Endothelial cell of umbilical vein (primary cell): Measurements from ENCODE around the gene FIGNL2.

Experiments used
- EZH2 ChIP-seq: IDR thresholded peaks from 2 replicates; pipeline ENCODE4 v1.6.1; 2012; ENCODE audit warnings: borderline replicate concordance, low read depth, mild to moderate bottlenecking, moderate library complexity, low read length, inconsistent platforms; ENCODE audit not compliant: severe bottlenecking
- GATA2 ChIP-seq: IDR thresholded peaks from 2 replicates; pipeline ENCODE4 v1.7.0; 2011; ENCODE audit warnings: low read depth, mild to moderate bottlenecking, moderate library complexity, mixed read lengths, low read length; ENCODE audit not compliant: insufficient read length, insufficient read depth
- JUN ChIP-seq: IDR thresholded peaks from 2 replicates; pipeline ENCODE4 v1.6.1; 2011; ENCODE audit warnings: borderline replicate concordance, low read depth; ENCODE audit not compliant: insufficient read length, insufficient read depth
- POLR2A ChIP-seq: IDR thresholded peaks from 2 replicates; pipeline ENCODE4 v1.6.1; 2012; ENCODE audit warnings: low read depth, mild to moderate bottlenecking, control low read depth, low read length
- POLR2AphosphoS5 ChIP-seq: IDR thresholded peaks from 2 replicates; pipeline ENCODE4 v1.6.1; 2012; ENCODE audit warnings: low read depth, mild to moderate bottlenecking, control low read depth, low read length, moderate library complexity; ENCODE audit not compliant: insufficient read depth
- TF ChIP-seq, protein P1 (sequence below), 2 donors: IDR thresholded peaks; 1 replicate in 1 of 2; 2 replicates in 1 of 2; pipeline ENCODE4 v1.5.1; 2011; ENCODE audit warnings: low read length in 2 of 2, mild to moderate bottlenecking in 2 of 2, moderate library complexity in 2 of 2, control low read depth in 1 of 2, inconsistent platforms in 1 of 2, low read depth in 1 of 2; ENCODE audit not compliant: insufficient read depth in 1 of 2; ENCODE audit errors: extremely low read depth in 1 of 2
- TF ChIP-seq, protein P2 (sequence below): IDR thresholded peaks from 2 replicates; pipeline ENCODE4 v1.6.1; 2011; ENCODE audit not compliant: insufficient read depth, insufficient read length

DNA sequence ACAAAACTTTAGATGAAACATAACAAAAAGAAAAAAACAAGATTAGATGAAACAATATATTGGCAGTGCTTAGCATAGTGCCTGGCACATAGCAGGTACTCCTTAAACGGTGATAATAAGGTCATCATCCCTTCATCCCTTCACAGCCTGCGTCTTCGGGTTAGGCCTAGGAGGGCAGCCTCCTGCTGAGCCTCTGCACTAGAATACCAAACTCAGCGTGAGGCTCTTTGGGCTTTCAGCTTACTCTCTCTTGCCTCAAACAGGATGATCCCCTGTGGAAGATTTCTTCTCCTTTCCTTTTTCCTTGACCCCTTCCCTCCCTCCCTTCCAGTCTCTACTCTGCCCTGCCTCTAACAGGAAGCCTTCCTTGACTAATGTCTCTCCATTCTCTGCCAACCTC, 14.4 kb upstream of the FIGNL2 start:
- TF ChIP-seq, protein P1, sequence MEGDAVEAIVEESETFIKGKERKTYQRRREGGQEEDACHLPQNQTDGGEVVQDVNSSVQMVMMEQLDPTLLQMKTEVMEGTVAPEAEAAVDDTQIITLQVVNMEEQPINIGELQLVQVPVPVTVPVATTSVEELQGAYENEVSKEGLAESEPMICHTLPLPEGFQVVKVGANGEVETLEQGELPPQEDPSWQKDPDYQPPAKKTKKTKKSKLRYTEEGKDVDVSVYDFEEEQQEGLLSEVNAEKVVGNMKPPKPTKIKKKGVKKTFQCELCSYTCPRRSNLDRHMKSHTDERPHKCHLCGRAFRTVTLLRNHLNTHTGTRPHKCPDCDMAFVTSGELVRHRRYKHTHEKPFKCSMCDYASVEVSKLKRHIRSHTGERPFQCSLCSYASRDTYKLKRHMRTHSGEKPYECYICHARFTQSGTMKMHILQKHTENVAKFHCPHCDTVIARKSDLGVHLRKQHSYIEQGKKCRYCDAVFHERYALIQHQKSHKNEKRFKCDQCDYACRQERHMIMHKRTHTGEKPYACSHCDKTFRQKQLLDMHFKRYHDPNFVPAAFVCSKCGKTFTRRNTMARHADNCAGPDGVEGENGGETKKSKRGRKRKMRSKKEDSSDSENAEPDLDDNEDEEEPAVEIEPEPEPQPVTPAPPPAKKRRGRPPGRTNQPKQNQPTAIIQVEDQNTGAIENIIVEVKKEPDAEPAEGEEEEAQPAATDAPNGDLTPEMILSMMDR (IDR thresholded peaks at IDR 0.05; ENCODE audit: extremely low read depth in 1 of 2, insufficient read depth in 1 of 2, low read depth in 1 of 2, low read length in 2 of 2), result no peak
- TF ChIP-seq POLR2A (no peak), EZH2 (no peak), POLR2AphosphoS5 (no peak), JUN (no peak), GATA2 (no peak)
- TF ChIP-seq, protein P2, sequence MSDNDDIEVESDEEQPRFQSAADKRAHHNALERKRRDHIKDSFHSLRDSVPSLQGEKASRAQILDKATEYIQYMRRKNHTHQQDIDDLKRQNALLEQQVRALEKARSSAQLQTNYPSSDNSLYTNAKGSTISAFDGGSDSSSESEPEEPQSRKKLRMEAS, result no peak
